Activated CD4-positive, alpha-beta T cell treated with anti-CD3 and anti-CD28 coated beads, Interleukin-2, amount 50 U/mL, for 4 hours (primary cell): ENCODE measurements around the gene NR5A1.

Experiments
- DNase-seq, 2 experiments: peaks; one replicate each; pipeline ENCODE4 v3.0.0-alpha.2; 2020

NR5A1 gene

GRCh38 chr9:124506931-124507879, at the start of gene NR5A1:
Gene NR5A1 (minus strand): TSS chr9:124507399. CDS start chr9:124503395, 4,004 bp downstream.
- DNase-seq, result no peak

DNA sequence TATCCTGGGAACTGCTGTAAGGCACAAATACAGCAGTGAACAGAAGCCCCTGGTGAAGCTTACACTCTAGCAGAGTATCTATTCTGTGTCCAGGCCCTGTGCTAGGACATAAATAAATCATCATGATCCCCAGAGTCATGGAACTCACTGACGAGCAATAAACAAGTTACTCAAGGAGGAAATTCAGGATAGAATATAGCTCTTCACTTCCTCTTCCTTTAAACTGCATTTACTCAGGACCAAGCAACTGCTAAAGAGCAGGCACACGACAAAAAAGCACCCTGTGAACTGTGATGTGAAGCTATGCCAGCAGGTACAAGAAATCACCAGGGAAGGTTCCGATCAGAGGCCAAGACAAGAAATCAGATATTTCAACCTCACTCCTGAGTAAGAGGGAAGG, 47.8 kb upstream of the NR5A1 start:
- DNase-seq, result no peak

GRCh38 chr9:124553738-124554137, 46.5 kb upstream of the NR5A1 start:
- DNase-seq, result no peak

DNA sequence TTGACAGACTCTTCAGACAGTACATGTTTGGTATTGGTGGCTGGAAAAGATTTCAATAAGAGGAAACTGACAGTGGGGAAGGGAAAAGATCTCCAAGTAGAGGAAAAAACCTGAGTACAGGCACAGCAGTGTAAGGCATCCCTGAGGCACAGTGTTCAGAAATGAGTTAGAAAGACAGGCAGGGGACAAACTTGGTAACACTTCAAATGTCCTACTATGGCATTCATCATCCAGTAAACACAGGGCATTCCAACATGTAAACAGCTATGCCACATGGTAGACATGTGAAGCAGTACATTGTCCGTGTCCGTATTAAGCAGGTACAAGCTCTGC, 45.0 kb upstream of the NR5A1 start:
- DNase-seq, result no peak

- DNase-seq, result no peak
Measured at GRCh38 chr9:124551472-124552272, 44.5 kb upstream of the NR5A1 start.

DNA sequence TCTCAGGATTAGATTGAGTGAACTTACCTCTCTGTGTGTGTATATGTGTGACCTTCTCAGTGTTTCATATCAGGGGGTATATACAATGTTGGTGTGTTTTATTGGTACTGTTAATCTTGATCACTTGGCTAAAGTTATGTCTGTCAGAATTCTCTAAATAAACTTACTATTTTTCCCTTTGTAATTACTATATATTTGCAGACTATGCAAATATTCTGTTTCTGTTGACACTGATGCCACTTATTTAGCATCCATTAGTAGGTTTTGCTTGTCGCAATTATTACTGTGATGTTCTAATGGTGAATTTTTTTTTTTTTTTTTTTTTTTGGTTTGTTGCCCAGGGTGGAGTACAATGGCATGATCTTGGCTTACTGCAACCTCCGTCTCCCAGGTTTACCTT, 42.9 kb upstream of the NR5A1 start:
- no peak for DNase-seq

- DNase-seq, result no peak
Measured at GRCh38 chr9:124549016-124549415, 41.8 kb upstream of the NR5A1 start.

DNA sequence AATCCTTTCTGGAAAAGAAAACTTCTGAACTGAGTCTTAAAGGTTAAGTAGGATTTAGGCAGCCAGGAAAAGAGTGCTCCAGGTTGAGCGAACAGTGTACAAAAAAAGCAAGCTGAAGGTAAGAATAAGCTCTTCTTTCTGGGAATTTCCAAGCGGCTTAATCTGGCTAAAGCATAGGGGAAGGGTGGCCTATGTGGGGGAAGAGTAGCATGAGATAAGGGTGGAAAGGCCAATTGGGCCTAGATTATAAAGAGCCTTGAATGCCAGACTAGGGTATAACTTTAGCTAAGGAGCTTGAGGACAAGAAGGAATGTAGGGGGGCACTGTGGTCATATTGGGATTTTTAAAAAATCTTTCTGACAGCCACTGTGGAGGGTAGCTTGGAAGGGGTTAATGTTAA, 37.3 kb upstream of the NR5A1 start:
- DNase-seq, result no peak

GRCh38 chr9:124541824-124542223, 34.6 kb upstream of the NR5A1 start:
- DNase-seq, result no peak

DNA sequence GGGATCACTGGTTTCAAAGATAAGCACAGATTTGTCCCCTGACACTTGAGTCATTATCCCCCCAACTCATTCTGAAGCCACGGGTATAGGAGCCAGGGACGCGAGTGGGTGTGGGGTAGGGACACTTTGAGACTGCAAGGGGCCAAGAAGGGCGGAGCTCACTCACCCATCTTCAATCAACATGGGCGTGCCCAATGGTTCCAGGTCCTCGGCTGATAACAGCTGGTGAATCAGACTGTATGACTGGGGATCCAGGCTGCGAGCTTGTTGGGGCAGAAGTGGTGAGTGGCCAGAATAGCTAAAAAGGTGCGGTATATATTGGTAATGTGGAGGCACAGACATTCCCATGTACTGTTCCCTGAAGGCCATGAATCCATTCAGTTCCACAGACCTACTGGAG, 30.7 kb upstream of the NR5A1 start:
- no peak for DNase-seq

DNA sequence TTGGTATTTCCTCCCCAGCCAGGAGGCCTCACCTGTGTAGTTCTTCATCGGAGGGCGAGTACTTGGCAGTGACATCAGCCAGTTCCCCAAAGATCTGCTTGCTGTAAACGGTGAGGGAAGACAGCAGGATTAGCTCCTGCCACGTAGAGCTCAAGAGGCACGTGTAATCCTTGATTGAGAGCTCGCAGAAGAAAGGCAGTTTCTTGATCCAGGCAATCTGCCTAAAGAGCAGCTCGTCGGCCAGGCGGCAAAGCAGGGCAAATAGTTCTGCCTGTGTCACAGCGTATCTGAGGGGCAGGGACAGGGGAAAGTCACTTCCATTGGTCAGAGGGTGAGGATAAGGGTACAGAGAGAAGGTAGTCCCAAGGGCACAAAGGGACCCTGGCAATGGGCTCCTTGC, 28.6 kb upstream of the NR5A1 start:
- DNase-seq, result no peak

- DNase-seq, result no peak
Measured at GRCh38 chr9:124532897-124533296, 25.7 kb upstream of the NR5A1 start.

GRCh38 chr9:124531115-124531514, 23.9 kb upstream of the NR5A1 start:
- DNase-seq, result no peak

GRCh38 chr9:124530246-124530645, 23.0 kb upstream of the NR5A1 start:
- DNase-seq, result no peak

DNA sequence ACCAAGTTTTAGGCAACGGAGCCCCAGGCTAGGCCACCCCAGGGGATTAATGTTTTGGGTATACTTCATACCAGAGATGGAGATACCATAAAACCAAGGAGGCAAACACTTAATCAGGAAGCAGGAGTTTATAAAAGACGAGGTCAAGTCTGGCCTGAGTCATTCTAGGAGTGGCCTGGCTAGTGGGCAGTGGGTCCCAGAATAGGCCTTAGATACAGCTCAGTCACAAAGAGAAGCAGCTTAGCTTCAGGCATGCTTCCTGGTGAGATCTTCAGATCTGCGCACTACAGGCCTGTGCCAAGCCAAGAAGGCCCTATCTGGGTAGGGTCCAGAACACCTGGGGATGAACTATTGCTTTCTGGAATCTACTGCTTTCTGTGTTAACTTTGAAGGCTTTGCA, 20.6 kb upstream of the NR5A1 start:
- no peak for DNase-seq

DNA sequence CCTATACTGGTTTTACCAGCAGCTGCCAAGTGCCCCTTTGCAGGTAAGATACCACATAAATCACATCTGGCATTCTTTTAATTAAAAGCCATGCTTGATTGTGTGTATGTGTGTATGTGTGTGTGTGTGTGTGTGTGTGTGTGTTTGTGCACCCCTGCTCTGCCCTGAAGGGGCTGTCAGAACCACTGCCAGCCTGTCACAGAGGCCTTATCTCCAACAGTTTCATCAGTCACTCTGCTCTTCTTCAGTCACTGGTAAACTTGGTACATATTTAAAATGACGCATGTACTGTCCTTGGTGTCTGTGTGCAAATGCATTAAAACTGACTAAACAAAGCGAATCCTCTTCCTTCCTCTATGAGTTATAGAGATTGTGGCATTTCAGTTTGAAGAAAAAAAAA, 19.0 kb upstream of the NR5A1 start:
- DNase-seq, result no peak

DNA sequence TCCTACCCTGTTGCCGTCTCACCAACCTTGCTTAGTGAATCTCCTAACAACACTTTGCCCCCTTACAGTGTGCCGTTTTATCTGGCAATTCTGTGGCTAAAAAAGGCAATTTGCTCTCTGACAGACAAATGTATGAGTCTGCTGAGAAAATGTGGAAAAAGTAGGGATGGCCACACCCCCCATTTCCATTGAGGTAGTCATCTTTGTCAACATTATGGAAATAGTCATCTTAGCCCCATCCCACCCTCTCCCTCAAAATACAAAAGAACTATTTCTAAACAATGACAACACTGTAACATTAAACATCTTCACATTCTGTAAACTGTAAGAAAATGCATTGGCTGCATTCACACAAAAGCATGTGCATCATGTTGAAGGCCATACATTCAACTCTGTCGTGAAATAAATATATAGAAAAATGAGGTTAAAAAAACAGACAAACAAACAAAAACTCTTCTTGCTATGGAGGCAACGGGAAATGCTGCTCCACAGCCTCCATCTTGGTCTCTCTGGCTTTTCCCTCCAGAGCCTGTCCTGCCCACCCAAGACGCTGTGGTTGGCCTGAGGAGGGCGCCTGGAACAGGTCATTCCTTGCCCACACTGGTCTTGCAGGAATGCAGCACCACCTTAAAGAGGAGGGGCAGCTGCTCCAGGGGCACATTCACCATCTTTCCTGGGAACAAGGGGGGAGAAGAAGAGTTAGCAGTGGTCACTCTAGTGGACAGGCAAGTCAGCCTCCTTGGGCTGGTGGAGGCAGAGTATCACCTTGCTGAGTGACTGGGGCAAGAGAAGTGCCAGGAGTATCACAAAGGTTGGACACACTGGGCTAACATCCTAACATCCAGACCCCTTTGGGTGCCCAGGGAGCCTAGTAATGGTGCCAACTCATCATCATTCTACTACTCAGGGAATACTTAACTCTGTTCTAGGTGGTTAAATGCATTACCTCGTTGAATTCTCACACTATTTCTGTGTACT, 15.2 kb upstream of the NR5A1 start:
- no peak for DNase-seq

DNA sequence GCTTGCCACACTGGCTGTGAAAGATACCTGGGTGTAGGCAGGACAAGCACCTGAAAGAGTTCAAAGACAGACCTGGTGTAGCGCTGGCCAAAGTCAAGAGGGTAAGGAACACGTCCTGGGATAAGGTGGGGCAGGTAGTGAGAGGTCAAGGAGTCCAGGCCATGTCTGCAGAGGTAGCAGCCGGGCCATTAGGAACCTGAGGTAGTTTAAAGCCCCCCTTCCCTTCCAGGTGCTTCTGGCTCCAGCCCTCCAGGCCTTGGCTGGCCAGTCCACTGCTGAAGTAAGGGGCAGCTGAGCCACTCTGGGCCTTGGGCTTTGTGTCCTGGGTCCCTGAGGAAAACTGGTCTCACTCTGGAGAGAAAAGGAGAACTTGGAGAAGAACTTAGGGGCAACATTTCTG, 13.9 kb upstream of the NR5A1 start:
- DNase-seq, result no peak

GRCh38 chr9:124520206-124520596, 13.0 kb upstream of the NR5A1 start:
- DNase-seq, result no peak

DNA sequence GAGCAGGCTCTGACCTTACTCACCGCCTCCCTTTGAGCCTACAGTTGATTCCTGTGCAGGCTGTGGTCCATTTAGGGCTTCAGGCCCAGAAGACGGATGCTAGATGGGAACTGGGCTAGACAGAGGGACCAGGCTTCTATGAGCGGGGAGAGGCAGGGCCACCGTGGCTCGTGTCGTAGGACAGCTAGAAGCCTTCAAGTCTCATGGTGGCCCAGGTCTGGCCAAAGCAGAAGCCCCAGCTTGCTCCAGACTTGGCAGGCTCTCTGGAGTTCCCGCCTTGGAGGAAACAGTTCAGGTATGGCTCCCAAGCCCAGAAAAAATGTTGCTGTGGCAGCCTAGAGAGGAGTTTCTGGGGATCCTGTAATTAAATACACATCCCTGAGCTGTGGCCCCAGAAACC, 10.9 kb upstream of the NR5A1 start:
- DNase-seq, result no peak

DNA sequence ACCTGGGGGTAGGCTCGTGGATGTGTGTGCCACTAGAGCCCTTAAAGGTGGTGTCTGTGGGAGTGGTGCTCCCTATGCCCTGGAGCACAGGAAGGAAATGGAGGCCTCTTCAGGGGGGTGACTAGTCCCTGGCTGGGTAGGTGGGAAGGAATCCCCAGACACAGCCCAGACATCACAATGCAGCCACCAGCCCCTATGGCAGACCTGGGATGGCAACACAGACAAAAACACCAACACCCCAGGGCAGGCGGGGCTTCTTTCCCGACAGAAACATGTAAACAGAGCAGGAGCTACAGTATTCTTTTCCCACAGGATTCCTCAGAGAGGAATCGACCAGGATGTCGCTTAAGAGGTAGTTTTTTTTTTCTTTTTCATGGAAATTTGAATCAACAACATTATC, 10.4 kb upstream of the NR5A1 start:
- DNase-seq, result no peak

GRCh38 chr9:124514874-124515273, 7.7 kb upstream of the NR5A1 start:
- DNase-seq, result no peak

- no peak for DNase-seq
Measured at GRCh38 chr9:124514125-124514524, 6.9 kb upstream of the NR5A1 start.
